PC-3 (cell line): ENCODE measurements around the gene EHMT2. TPM values are rescaled to one million over a fixed set of nuclear protein-coding genes. Genes with fewer than 3 reads are reported as not detected.

Experiments used
- ATAC-seq: fragments of 200-7000 bp; cut with Tn5 transposase; 2 replicates; pipeline ENCODE4 v1.9.1; 2020; ENCODE audit warnings: mild to moderate bottlenecking, moderate library complexity
- BruUV-seq: library from RNA; stranded (reverse); fragments of 400-500 nt; replicated peaks from 2 replicates; lab custom pipeline; 2021; lab: Mats Ljungman, UMichigan
- CTCF ChIA-PET: fragments of 300-600 bp; sonication (Branson Sonifier 250); formaldehyde crosslinking; loops from one replicate; lab custom pipeline; 2022; ENCODE audit warnings: antibody characterized with exemption; lab: Charles Lee
- POLR2A ChIA-PET: fragments of 300-600 bp; sonication (Branson Sonifier 250); formaldehyde crosslinking; loops from one replicate; lab custom pipeline; 2022; ENCODE audit warnings: antibody characterized with exemption; ENCODE audit not compliant: unreplicated experiment; lab: Charles Lee
- DNase-seq: peaks from one replicate; pipeline ENCODE4 v3.0.0-alpha.2; 2015
- H2AFZ ChIP-seq: fragments of 300-600 bp; sonication (generic); 2 replicates; pipeline ENCODE4 v1.6.0; 2016; ENCODE audit warnings: antibody characterized with exemption, low read length
- H3F3A ChIP-seq: fragments of 300-600 bp; sonication (generic); one replicate; pipeline ENCODE4 v1.6.0; 2017; ENCODE audit warnings: antibody characterized with exemption, low read length, control low read depth, mild to moderate bottlenecking; ENCODE audit not compliant: unreplicated experiment
- H3K27ac ChIP-seq: fragments of 300-600 bp; sonication (generic); 2 replicates; pipeline ENCODE4 v1.5.1; 2016; ENCODE audit warnings: mild to moderate bottlenecking, low read length
- H3K27me3 ChIP-seq: fragments of 300-600 bp; sonication (generic); 2 replicates; pipeline ENCODE4 v1.6.1; 2016; ENCODE audit warnings: low read length, mixed read lengths
- H3K36me3 ChIP-seq: fragments of 300-600 bp; sonication (generic); 2 replicates; pipeline ENCODE4 v1.6.1; 2016; ENCODE audit warnings: low read depth, mixed run types, low read length, mixed read lengths
- H3K4me1 ChIP-seq: fragments of 300-600 bp; sonication (generic); 2 replicates; pipeline ENCODE4 v1.5.1; 2016; ENCODE audit warnings: low read length; ENCODE audit not compliant: insufficient read depth
- H3K4me2 ChIP-seq: fragments of 300-600 bp; sonication (generic); 2 replicates; pipeline ENCODE4 v1.6.0; 2016; ENCODE audit warnings: low read length
- H3K4me3 ChIP-seq: fragments of 300-600 bp; sonication (generic); 2 replicates; pipeline ENCODE4 v1.5.1; 2016; ENCODE audit warnings: mild to moderate bottlenecking, low read length, mixed read lengths
- H3K79me2 ChIP-seq: fragments of 300-600 bp; sonication (generic); 2 replicates; pipeline ENCODE4 v1.6.1; 2017; ENCODE audit warnings: low read length, mixed read lengths
- H3K9ac ChIP-seq: fragments of 300-600 bp; sonication (generic); 2 replicates; pipeline ENCODE4 v1.6.0; 2016; ENCODE audit warnings: mild to moderate bottlenecking, low read length
- H3K9me2 ChIP-seq: fragments of 300-600 bp; sonication (generic); replicated peaks from 2 replicates; pipeline ENCODE4 v1.6.1; 2016; ENCODE audit warnings: mixed run types, low read length, mixed read lengths
- H3K9me3 ChIP-seq: fragments of 300-600 bp; sonication (generic); 2 replicates; pipeline ENCODE4 v1.6.1; 2016; ENCODE audit warnings: low read length, mixed read lengths
- H4K20me1 ChIP-seq: fragments of 300-600 bp; sonication (generic); 2 replicates; pipeline ENCODE4 v1.6.1; 2016; ENCODE audit warnings: low read length, mixed read lengths
- EZH2 ChIP-seq: fragments of 300-600 bp; sonication (generic); IDR thresholded peaks from one replicate; pipeline ENCODE4 v1.6.1; 2017; ENCODE audit warnings: antibody characterized with exemption, mild to moderate bottlenecking, low read length; ENCODE audit not compliant: unreplicated experiment
- EZH2phosphoT487 ChIP-seq: fragments of 300-600 bp; sonication (generic); IDR thresholded peaks from 2 replicates; pipeline ENCODE4 v1.6.1; 2018; ENCODE audit warnings: mild to moderate bottlenecking, antibody characterized with exemption, low read length, borderline replicate concordance
- intact Hi-C: fragments of 100-400 bp; cut with micrococcal nuclease; formaldehyde crosslinking; loops from 2 replicates; pipeline ENCODE4 v1.9.0; 2023
- total RNA-seq: library from RNA; depleted of rRNA; stranded (reverse); fragments of >200 nt; gene quantifications from 2 replicates; pipeline ENCODE4 v1.2.3, GENCODE V29; 2014
- TF ChIP-seq, protein P1 (sequence below): fragments of 300-600 bp; sonication (generic); conservative IDR thresholded peaks from 2 replicates; pipeline ENCODE4 v1.5.1; 2017; ENCODE audit warnings: antibody characterized with exemption, low read depth, mild to moderate bottlenecking, low read length

Gene EHMT2
- total RNA-seq, 1 experiment from 2014 or later: 74.5 TPM

DNA sequence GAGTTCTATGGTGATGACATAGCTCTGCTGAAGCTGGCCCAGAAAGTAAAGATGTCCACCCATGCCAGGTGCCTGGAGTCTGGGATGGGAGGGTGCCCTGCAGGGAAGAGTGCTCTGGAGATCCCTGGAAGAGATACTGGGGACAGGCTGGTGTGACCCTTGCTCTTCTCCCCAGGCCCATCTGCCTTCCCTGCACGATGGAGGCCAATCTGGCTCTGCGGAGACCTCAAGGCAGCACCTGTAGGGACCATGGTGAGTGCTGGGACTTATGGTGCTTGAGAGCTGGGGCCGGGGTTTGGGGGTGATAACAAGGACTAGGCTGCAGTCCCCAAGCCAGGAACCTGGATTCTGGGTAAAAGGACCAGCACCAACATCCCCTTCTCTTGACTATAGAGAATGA is 46.2 kb upstream of the EHMT2 start:
- BruUV-seq: no TSS peak
- intact Hi-C loops: no loop called here
- Histone ChIP-seq H3F3A (no peaks in the 10 kb centered on the region), H2AFZ (no peak overlapping the region), H3K79me2 (no peaks in the 10 kb centered on the region), H4K20me1 (no peaks in the 10 kb centered on the region), H3K27me3 (no peaks in the 10 kb centered on the region), H3K4me2 (no peak overlapping the region), H3K36me3 (no peaks in the 10 kb centered on the region), H3K9ac (no peak overlapping the region), H3K9me3 (no peaks in the 10 kb centered on the region), H3K27ac (no peak overlapping the region), H3K4me3 (no peak overlapping the region), H3K9me2 (no peaks in the 10 kb centered on the region), H3K4me1 (peaks cover 24% of the 10 kb centered on the region)
- POLR2A ChIA-PET: no interaction called here
- CTCF ChIA-PET: no interaction called here
- DNase-seq: no peak
- ATAC-seq: no peak
- TF ChIP-seq EZH2phosphoT487 (no peak), EZH2 (no peak)
- TF ChIP-seq, protein P1, sequence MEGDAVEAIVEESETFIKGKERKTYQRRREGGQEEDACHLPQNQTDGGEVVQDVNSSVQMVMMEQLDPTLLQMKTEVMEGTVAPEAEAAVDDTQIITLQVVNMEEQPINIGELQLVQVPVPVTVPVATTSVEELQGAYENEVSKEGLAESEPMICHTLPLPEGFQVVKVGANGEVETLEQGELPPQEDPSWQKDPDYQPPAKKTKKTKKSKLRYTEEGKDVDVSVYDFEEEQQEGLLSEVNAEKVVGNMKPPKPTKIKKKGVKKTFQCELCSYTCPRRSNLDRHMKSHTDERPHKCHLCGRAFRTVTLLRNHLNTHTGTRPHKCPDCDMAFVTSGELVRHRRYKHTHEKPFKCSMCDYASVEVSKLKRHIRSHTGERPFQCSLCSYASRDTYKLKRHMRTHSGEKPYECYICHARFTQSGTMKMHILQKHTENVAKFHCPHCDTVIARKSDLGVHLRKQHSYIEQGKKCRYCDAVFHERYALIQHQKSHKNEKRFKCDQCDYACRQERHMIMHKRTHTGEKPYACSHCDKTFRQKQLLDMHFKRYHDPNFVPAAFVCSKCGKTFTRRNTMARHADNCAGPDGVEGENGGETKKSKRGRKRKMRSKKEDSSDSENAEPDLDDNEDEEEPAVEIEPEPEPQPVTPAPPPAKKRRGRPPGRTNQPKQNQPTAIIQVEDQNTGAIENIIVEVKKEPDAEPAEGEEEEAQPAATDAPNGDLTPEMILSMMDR: no peak

DNA sequence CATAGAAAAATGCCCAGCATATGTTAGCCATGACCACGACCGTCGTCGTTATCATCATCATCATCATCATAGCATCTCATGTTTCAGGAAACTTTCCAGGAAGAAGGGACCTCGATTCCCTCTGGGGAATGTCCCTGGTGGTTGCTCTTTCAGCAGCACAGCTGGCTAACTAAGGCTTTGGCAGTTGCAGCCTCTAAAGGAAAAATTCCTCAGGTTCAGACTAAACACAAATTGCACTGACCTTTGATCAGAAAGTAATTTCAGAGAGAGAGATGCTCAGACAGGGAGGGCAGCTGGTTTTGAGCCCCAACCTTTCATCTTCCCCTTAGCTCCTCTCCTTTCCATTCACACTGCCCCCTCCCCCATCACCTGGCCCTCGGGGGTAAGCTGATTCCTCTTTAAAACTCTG is 42.8 kb upstream of the EHMT2 start:
- H3F3A ChIP-seq: no peaks in the 10 kb centered on the region
- POLR2A ChIA-PET: no interaction called here
- CTCF ChIA-PET: no interaction called here

DNA sequence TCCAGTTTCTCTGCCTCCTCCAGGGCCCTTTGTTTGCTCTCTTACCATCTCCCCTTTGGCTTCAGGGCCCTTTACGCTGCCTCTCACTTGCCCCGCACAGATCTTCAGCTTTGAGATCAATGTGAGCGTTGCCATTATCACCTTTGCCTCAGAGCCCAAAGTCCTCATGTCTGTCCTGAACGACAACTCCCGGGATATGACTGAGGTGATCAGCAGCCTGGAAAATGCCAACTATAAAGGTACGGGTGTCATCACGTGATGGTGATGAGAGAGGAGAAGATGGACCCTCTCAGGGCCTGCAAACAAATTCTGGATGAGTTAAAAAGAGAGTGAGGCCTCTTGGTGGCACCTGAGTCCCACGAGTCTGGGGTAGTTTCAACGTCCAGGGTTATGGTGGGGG is 38.3 kb upstream of the EHMT2 start:
- Histone ChIP-seq H3K9ac (no peak overlapping the region), H3K9me3 (no peaks in the 10 kb centered on the region), H3K4me2 (no peak overlapping the region), H3K4me1 (peaks cover 5% of the 10 kb centered on the region; the same call in 1 of the 2 replicates), H3K4me3 (no peak overlapping the region), H3K36me3 (no peaks in the 10 kb centered on the region), H3K27ac (no peak overlapping the region), H3K9me2 (no peaks in the 10 kb centered on the region), H3K79me2 (no peaks in the 10 kb centered on the region), H3K27me3 (no peaks in the 10 kb centered on the region), H2AFZ (no peak overlapping the region), H4K20me1 (no peaks in the 10 kb centered on the region), H3F3A (no peaks in the 10 kb centered on the region)
- TF ChIP-seq, protein P1: no peak
- TF ChIP-seq EZH2 (no peak), EZH2phosphoT487 (no peak)
- POLR2A ChIA-PET: no interaction called here
- no peak for ATAC-seq
- BruUV-seq: no TSS peak
- intact Hi-C loops: no loop called here
- CTCF ChIA-PET: no interaction called here
- no peak for DNase-seq

More for the DNA sequence above, 42.8 kb upstream of the EHMT2 start:
- intact Hi-C loops: no loop called here
- H3K36me3 ChIP-seq: no peaks in the 10 kb centered on the region
- H3K9me3 ChIP-seq: no peaks in the 10 kb centered on the region
- no peaks in the 10 kb centered on the region for H3K79me2 ChIP-seq
- no TSS peak for BruUV-seq
- H2AFZ ChIP-seq: no peak overlapping the region
- no peak overlapping the region for H3K4me2 ChIP-seq
- no peak overlapping the region for H3K4me3 ChIP-seq
- H3K27ac ChIP-seq: no peak overlapping the region
- no peaks in the 10 kb centered on the region for H3K9me2 ChIP-seq
- H4K20me1 ChIP-seq: no peaks in the 10 kb centered on the region
- DNase-seq (peak; percentile 43), ATAC-seq (0 out of 2 replicates have a peak, but pooled peaks have one; percentile 24)
- H3K4me1 ChIP-seq: peaks cover 12% of the 10 kb centered on the region
- TF ChIP-seq, protein P1: no peak
- TF ChIP-seq EZH2 (no peak), EZH2phosphoT487 (no peak)
- no peaks in the 10 kb centered on the region for H3K27me3 ChIP-seq
- no peak overlapping the region for H3K9ac ChIP-seq
